Spleen (tissue), 7 donors: ENCODE results near the gene RPP25.

Experiments used
- POLR2A ChIP-seq, 3 donors: fragments of 450-650 bp; IDR thresholded peaks; one replicate each; pipeline ENCODE4 v1.5.1; 2017; ENCODE audit warnings: antibody characterized with exemption in 3 of 3, mild to moderate bottlenecking in 1 of 3
- POLR2AphosphoS5 ChIP-seq, 3 donors: sonication (generic); formaldehyde crosslinking; IDR thresholded peaks; one replicate each; pipeline ENCODE4 v1.5.1; 2017; ENCODE audit warnings: antibody characterized with exemption in 3 of 3
- TF ChIP-seq, protein P1 (sequence below), 11 experiments: fragments of 200-600 bp in 7 of 11; fragments of 450-650 bp in 4 of 11; sonication (generic) in 4 of 11; IDR thresholded peaks in 8 of 11; conservative IDR thresholded peaks in 3 of 11; 1 replicate in 7 of 11; 2 replicates in 4 of 11; pipeline versions ENCODE4 v1.4.0 to v1.8.0; 2016 to 2021; ENCODE audit warnings: antibody characterized with exemption in 11 of 11, inconsistent platforms in 4 of 11, mild to moderate bottlenecking in 1 of 11
- donor health status: DM: no; HTN: no; CAD: no; lungs with moderate emphysema.
- donor health status: DM: no; HTN: no; CAD: no.
- donor health status: DM: no; HTN: no; CAD: no.

DNA sequence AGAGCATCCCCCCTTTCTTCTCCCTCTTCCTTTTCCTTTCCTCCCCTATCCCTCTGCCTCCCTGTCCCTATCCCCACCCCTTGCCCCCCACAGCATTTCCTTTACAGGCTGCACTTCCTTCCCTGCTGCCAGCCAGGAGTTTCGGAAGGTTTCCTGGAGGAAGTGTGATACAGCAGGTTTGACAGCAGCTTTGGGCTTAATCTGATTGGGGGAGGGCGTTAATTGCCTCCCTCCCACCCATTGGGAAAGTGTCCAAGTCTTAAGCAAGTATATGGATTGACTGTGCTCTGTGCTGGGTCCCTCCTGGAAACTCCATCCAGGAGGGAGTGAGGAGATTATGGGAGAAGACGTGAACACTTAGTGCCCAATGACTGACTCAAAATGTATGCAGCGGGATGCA is 40.6 kb upstream of the RPP25 start:
- TF ChIP-seq, protein P1, sequence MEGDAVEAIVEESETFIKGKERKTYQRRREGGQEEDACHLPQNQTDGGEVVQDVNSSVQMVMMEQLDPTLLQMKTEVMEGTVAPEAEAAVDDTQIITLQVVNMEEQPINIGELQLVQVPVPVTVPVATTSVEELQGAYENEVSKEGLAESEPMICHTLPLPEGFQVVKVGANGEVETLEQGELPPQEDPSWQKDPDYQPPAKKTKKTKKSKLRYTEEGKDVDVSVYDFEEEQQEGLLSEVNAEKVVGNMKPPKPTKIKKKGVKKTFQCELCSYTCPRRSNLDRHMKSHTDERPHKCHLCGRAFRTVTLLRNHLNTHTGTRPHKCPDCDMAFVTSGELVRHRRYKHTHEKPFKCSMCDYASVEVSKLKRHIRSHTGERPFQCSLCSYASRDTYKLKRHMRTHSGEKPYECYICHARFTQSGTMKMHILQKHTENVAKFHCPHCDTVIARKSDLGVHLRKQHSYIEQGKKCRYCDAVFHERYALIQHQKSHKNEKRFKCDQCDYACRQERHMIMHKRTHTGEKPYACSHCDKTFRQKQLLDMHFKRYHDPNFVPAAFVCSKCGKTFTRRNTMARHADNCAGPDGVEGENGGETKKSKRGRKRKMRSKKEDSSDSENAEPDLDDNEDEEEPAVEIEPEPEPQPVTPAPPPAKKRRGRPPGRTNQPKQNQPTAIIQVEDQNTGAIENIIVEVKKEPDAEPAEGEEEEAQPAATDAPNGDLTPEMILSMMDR (IDR thresholded peaks at IDR 0.05 in 8 of 11, conservative IDR thresholded peaks at IDR 0.05 in 3 of 11) = no peak
- no peak for TF ChIP-seq POLR2A (IDR thresholded peaks at IDR 0.05)
- TF ChIP-seq POLR2AphosphoS5 (IDR thresholded peaks at IDR 0.05) = no peak
